ENCODE measurements around the gene HOXB5.

HOXB5 gene

GRCh38 chr17:48592057-48592514 is 1.5 kb downstream of the HOXB5 start:
- Histone ChIP-seq H3K4me3 (ENCODE audit: low read length in 2 of 2) (peak overlapping the region in 1 of 2 donors; percentile 79), H3K27ac (ENCODE audit: low read length) (no peak overlapping the region), H3K4me1 (ENCODE audit: control insufficient read depth, insufficient read depth, low read length) (peaks cover 46% of the 10 kb centered on the region), H3K9ac (ENCODE audit: low read length in 2 of 2) (no peak overlapping the region), H3K36me3 (ENCODE audit: control insufficient read depth in 2 of 2, insufficient read depth in 2 of 2, low read length in 2 of 2) (no peaks in the 10 kb centered on the region), H3K9me3 (ENCODE audit: control insufficient read depth in 2 of 2, low read length in 2 of 2) (no peaks in the 10 kb centered on the region), H3K27me3 (ENCODE audit: control insufficient read depth in 1 of 2, insufficient read depth in 2 of 2, low read length in 2 of 2) (peaks cover 28 to 82% of the 10 kb centered on the region in 2 donors)

GRCh38 chr17:48591255-48592056 is 2.1 kb downstream of the HOXB5 start:
- Histone ChIP-seq H3K27ac (ENCODE audit: low read length) (peak overlapping the region; percentile 37), H3K9ac (ENCODE audit: low read length in 2 of 2) (peak overlapping the region in 1 of 2 donors; percentile 55), H3K4me3 (ENCODE audit: low read length in 2 of 2) (peak overlapping the region in 1 of 2 donors; percentile 79), H3K4me1 (ENCODE audit: control insufficient read depth, insufficient read depth, low read length) (peaks cover 44% of the 10 kb centered on the region), H3K36me3 (ENCODE audit: control insufficient read depth in 2 of 2, insufficient read depth in 2 of 2, low read length in 2 of 2) (no peaks in the 10 kb centered on the region), H3K27me3 (ENCODE audit: control insufficient read depth in 1 of 2, insufficient read depth in 2 of 2, low read length in 2 of 2) (peaks cover 22 to 75% of the 10 kb centered on the region in 2 donors), H3K9me3 (ENCODE audit: control insufficient read depth in 2 of 2, low read length in 2 of 2) (no peaks in the 10 kb centered on the region)

DNA sequence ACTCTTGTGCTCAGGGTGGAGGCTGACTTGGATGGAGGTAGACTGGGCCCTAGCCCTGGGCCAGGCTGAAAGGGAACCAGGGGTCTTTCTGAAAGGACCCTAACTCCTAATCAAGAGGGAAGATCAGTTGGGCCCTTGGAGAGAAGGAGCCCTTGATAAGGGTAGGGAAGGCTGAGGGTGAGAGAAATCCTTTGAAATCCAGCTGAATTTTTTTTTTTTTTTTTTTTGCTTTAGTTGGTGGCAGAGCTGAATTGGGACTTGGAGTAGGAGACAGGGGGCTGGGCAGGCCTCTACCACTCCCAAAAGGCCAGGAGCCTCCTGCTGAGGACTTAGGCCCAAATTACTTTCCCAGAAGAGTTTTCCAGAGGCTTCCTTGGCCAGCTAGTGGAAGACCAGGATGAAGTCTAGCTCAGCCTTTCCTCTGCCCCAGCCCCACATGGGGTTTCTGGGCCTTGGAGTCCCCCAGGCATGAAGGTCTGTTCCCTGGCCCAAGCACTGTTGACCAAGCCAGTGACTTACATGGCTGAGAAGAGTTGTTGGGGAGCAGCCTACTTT is 2.9 kb downstream of the HOXB5 start:
- Histone ChIP-seq H3K4me3 (ENCODE audit: low read length in 2 of 2) (peak overlapping the region in 1 of 2 donors; percentile 65), H3K27me3 (ENCODE audit: control insufficient read depth in 1 of 2, insufficient read depth in 2 of 2, low read length in 2 of 2) (peaks cover 15 to 71% of the 10 kb centered on the region in 2 donors), H3K4me1 (ENCODE audit: control insufficient read depth, insufficient read depth, low read length) (peaks cover 46% of the 10 kb centered on the region), H3K36me3 (ENCODE audit: control insufficient read depth in 2 of 2, insufficient read depth in 2 of 2, low read length in 2 of 2) (no peaks in the 10 kb centered on the region), H3K9me3 (ENCODE audit: control insufficient read depth in 2 of 2, low read length in 2 of 2) (no peaks in the 10 kb centered on the region), H3K9ac (ENCODE audit: low read length in 2 of 2) (peak overlapping the region in 1 of 2 donors; percentile 51), H3K27ac (ENCODE audit: low read length) (peak overlapping the region; percentile 31)

DNA sequence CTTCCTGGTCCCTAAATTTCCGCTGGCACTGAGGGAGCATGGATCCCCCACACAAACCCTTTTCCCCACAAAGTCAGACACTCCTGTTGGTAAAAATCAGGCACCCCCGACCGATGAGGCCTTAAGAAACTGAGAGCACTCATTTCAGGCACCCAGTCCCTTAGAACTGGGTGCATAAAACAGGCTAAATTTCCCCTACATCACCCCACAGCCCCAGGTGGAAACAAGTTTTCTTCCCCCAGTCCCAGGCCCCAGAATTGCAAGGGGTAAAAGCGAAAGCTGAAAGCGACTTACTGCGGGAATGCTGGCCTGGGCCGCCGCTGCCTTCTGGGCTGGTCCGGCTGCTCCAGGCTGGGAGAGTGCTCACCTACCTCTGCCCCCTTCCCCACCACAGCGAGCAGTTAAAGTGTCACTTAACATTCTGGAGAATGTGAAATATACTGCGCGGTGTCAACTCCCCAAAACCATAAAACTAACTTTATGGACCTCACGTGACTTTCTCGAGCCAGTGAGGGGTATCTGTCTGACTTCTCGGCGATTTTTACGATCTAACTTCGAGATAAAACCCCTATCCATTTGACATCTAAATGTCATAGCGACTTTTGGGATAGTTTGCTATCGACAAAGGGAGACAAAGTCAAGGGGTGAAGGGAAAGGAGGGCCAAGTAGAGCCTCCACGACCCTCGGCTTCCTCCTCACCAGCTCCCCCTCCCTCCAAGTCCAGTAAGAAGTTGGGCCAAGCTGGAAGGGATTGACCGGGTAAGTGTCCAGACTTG is 3.6 kb downstream of the HOXB5 start, which contains the start of gene HOXB3:
TSS of gene HOXB3 (minus strand) at position 411 of the 776 bp plus-strand sequence. CDS start 37,767 bp downstream, outside the sequence.
- no peaks in the 10 kb centered on the region for H3K9me3 ChIP-seq (ENCODE audit: control insufficient read depth in 2 of 2, low read length in 2 of 2)
- peak within 1 kb of the TSS in 1 of 2 donors; percentile 51 for H3K9ac ChIP-seq (ENCODE audit: low read length in 2 of 2)
- no peaks in the 10 kb centered on the region for H3K36me3 ChIP-seq (ENCODE audit: control insufficient read depth in 2 of 2, insufficient read depth in 2 of 2, low read length in 2 of 2)
- H3K4me3 ChIP-seq (ENCODE audit: low read length in 2 of 2) = peak within 1 kb of the TSS; percentile 16 to 65
- H3K27ac ChIP-seq (ENCODE audit: low read length) = peak within 1 kb of the TSS; percentile 37
- H3K27me3 ChIP-seq (ENCODE audit: control insufficient read depth in 1 of 2, insufficient read depth in 2 of 2, low read length in 2 of 2) = peaks cover 10 to 65% of the 10 kb centered on the region in 2 donors
- peaks cover 50% of the 10 kb centered on the region for H3K4me1 ChIP-seq (ENCODE audit: control insufficient read depth, insufficient read depth, low read length)

- peak overlapping the region; percentile 16 to 65 for H3K4me3 ChIP-seq (ENCODE audit: low read length in 2 of 2)
- H3K9ac ChIP-seq (ENCODE audit: low read length in 2 of 2) = peak overlapping the region in 1 of 2 donors; percentile 47
- no peaks in the 10 kb centered on the region for H3K36me3 ChIP-seq (ENCODE audit: control insufficient read depth in 2 of 2, insufficient read depth in 2 of 2, low read length in 2 of 2)
- no peaks in the 10 kb centered on the region for H3K9me3 ChIP-seq (ENCODE audit: control insufficient read depth in 2 of 2, low read length in 2 of 2)
- H3K27me3 ChIP-seq (ENCODE audit: control insufficient read depth in 1 of 2, insufficient read depth in 2 of 2, low read length in 2 of 2) = peaks cover 5 to 57% of the 10 kb centered on the region in 2 donors
- H3K27ac ChIP-seq (ENCODE audit: low read length) = peak overlapping the region; percentile 31
- peaks cover 51% of the 10 kb centered on the region for H3K4me1 ChIP-seq (ENCODE audit: control insufficient read depth, insufficient read depth, low read length)
Measured at GRCh38 chr17:48589060-48589830, 4.3 kb downstream of the HOXB5 start.

- Histone ChIP-seq H3K9me3 (ENCODE audit: control insufficient read depth in 2 of 2, low read length in 2 of 2) (no peaks in the 10 kb centered on the region), H3K27me3 (ENCODE audit: control insufficient read depth in 1 of 2, insufficient read depth in 2 of 2, low read length in 2 of 2) (peaks cover 5 to 55% of the 10 kb centered on the region in 2 donors), H3K27ac (ENCODE audit: low read length) (no peak overlapping the region), H3K4me3 (ENCODE audit: low read length in 2 of 2) (peak overlapping the region in 1 of 2 donors; percentile 49), H3K4me1 (ENCODE audit: control insufficient read depth, insufficient read depth, low read length) (peaks cover 53% of the 10 kb centered on the region), H3K9ac (ENCODE audit: low read length in 2 of 2) (peak overlapping the region in 1 of 2 donors; percentile 22), H3K36me3 (ENCODE audit: control insufficient read depth in 2 of 2, insufficient read depth in 2 of 2, low read length in 2 of 2) (no peaks in the 10 kb centered on the region)
Measured at GRCh38 chr17:48588528-48588927, 5.1 kb downstream of the HOXB5 start.

- Histone ChIP-seq H3K9ac (ENCODE audit: low read length in 2 of 2) (peak overlapping the region in 1 of 2 donors; percentile 21), H3K36me3 (ENCODE audit: control insufficient read depth in 2 of 2, insufficient read depth in 2 of 2, low read length in 2 of 2) (no peaks in the 10 kb centered on the region), H3K4me3 (ENCODE audit: low read length in 2 of 2) (peak overlapping the region in 1 of 2 donors; percentile 49), H3K27me3 (ENCODE audit: control insufficient read depth in 1 of 2, insufficient read depth in 2 of 2, low read length in 2 of 2) (peaks cover 2 to 53% of the 10 kb centered on the region in 2 donors), H3K4me1 (ENCODE audit: control insufficient read depth, insufficient read depth, low read length) (peaks cover 53% of the 10 kb centered on the region), H3K9me3 (ENCODE audit: control insufficient read depth in 2 of 2, low read length in 2 of 2) (no peaks in the 10 kb centered on the region), H3K27ac (ENCODE audit: low read length) (peak overlapping the region; percentile 85)
Measured at GRCh38 chr17:48588074-48588415, 5.5 kb downstream of the HOXB5 start.

GRCh38 chr17:48587276-48588073 is 6.1 kb downstream of the HOXB5 start:
- peak overlapping the region; percentile 85 for H3K27ac ChIP-seq (ENCODE audit: low read length)
- H3K27me3 ChIP-seq (ENCODE audit: control insufficient read depth in 1 of 2, insufficient read depth in 2 of 2, low read length in 2 of 2) = peaks cover 2 to 55% of the 10 kb centered on the region in 2 donors
- H3K9me3 ChIP-seq (ENCODE audit: control insufficient read depth in 2 of 2, low read length in 2 of 2) = no peaks in the 10 kb centered on the region
- H3K36me3 ChIP-seq (ENCODE audit: control insufficient read depth in 2 of 2, insufficient read depth in 2 of 2, low read length in 2 of 2) = no peaks in the 10 kb centered on the region
- peak overlapping the region in 1 of 2 donors; percentile 21 for H3K9ac ChIP-seq (ENCODE audit: low read length in 2 of 2)
- H3K4me1 ChIP-seq (ENCODE audit: control insufficient read depth, insufficient read depth, low read length) = peaks cover 53% of the 10 kb centered on the region
- peak overlapping the region in 1 of 2 donors; percentile 97 for H3K4me3 ChIP-seq (ENCODE audit: low read length in 2 of 2)

DNA sequence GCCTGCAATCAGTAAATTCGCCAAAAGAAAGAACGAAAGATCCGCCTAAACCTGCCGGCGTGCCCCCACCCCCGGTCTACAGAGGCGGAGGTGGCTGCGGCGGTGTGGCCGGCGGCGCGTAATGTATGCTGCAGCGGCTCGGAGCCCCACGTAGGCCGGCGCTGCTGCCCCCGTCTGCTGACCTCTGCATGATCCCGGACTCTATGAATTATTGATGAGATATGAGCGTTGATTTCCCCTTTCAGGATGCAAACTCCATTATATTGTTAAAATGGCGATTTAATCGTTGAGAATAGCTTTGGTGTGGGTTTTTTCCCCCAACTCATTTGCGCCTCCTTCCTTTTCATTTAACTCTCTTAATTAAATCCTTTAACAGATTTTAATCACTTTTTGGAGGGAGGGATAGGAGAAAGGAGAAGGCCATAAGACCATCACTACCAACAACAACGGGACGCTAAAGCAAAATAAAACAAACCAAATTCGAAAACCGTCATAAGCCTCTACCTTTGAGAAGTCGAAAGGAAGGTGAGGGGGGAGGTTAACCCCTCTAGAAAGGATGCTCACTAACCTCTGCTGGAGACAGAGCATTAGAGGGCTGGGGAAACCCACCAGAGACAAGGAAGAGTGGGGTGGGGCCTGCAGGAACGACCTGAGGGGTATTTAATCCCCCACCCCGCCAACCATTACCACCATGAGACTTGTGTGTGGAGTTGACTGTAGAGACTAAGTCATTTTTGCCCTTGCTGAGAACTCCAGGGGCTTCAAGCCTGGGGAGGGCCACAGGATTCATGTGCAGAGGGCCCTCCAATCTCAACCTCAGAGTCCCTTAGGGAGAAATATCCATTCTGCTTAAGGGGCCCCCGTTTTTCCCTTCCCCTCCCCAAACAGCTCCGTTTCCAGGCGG is 7.0 kb downstream of the HOXB5 start:
- no peaks in the 10 kb centered on the region for H3K36me3 ChIP-seq (ENCODE audit: control insufficient read depth in 2 of 2, insufficient read depth in 2 of 2, low read length in 2 of 2)
- H3K4me1 ChIP-seq (ENCODE audit: control insufficient read depth, insufficient read depth, low read length) = peaks cover 50% of the 10 kb centered on the region
- peak overlapping the region in 1 of 2 donors; percentile 81 for H3K9ac ChIP-seq (ENCODE audit: low read length in 2 of 2)
- H3K27me3 ChIP-seq (ENCODE audit: control insufficient read depth in 1 of 2, insufficient read depth in 2 of 2, low read length in 2 of 2) = peaks cover 2 to 55% of the 10 kb centered on the region in 2 donors
- peak overlapping the region; percentile 88 to 97 for H3K4me3 ChIP-seq (ENCODE audit: low read length in 2 of 2)
- no peaks in the 10 kb centered on the region for H3K9me3 ChIP-seq (ENCODE audit: control insufficient read depth in 2 of 2, low read length in 2 of 2)
- peak overlapping the region; percentile 85 for H3K27ac ChIP-seq (ENCODE audit: low read length)

Data from stomach smooth muscle (tissue), 2 donors.